Nephron progenitor cell (in vitro differentiated cells): ENCODE results near the gene MCTP1.

Experiments used
- DNase-seq: peaks from one replicate; pipeline ENCODE4 v3.0.0; 2021
- H3K27ac Mint-ChIP-seq: 2 replicates; pipeline ENCODE4 v1.8.0; 2021; ENCODE audit warnings: mild to moderate bottlenecking, moderate library complexity, mixed read lengths
- H3K27me3 Mint-ChIP-seq: 2 replicates; pipeline ENCODE4 v1.8.0; 2021; ENCODE audit warnings: mild to moderate bottlenecking, low read depth, mixed read lengths; ENCODE audit not compliant: poor library complexity
- H3K36me3 Mint-ChIP-seq: 2 replicates; pipeline ENCODE4 v1.8.0; 2021; ENCODE audit warnings: low read depth, mixed read lengths
- H3K4me1 Mint-ChIP-seq: 2 replicates; pipeline ENCODE4 v1.8.0; 2021; ENCODE audit warnings: mixed read lengths
- H3K4me3 Mint-ChIP-seq: 2 replicates; pipeline ENCODE4 v1.8.0; 2021; ENCODE audit warnings: mild to moderate bottlenecking, moderate library complexity, mixed read lengths
- H3K9me3 Mint-ChIP-seq: 2 replicates; pipeline ENCODE4 v1.8.0; 2021; ENCODE audit warnings: mild to moderate bottlenecking, moderate library complexity, mixed read lengths
- CTCF ChIP-seq: fragments of 200-600 bp; sonication (generic); IDR thresholded peaks from 2 replicates; pipeline ENCODE4 v1.5.0; 2021; ENCODE audit warnings: antibody characterized with exemption

The MCTP1 gene

GRCh38 chr5:94872526-94872925 lies 412.4 kb downstream of the MCTP1 start:
- Mint-ChIP-seq H3K36me3 (no peaks in the 10 kb centered on the region), H3K27me3 (no peaks in the 10 kb centered on the region), H3K9me3 (no peaks in the 10 kb centered on the region), H3K4me3 (no peak overlapping the region), H3K27ac (no peak overlapping the region), H3K4me1 (peaks cover 16% of the 10 kb centered on the region)
- no peak for DNase-seq
- no peak for TF ChIP-seq CTCF

- no peaks in the 10 kb centered on the region for H3K27me3 Mint-ChIP-seq
- H3K4me1 Mint-ChIP-seq: peaks cover 16% of the 10 kb centered on the region
- no peaks in the 10 kb centered on the region for H3K9me3 Mint-ChIP-seq
- no peak for TF ChIP-seq CTCF
- H3K27ac Mint-ChIP-seq: no peak overlapping the region
- peak; percentile 27 for DNase-seq
- no peaks in the 10 kb centered on the region for H3K36me3 Mint-ChIP-seq
- no peak overlapping the region for H3K4me3 Mint-ChIP-seq
Observed at GRCh38 chr5:94870511-94871183, 414.2 kb downstream of the MCTP1 start.

GRCh38 chr5:94869921-94870320 lies 415.0 kb downstream of the MCTP1 start:
- H3K9me3 Mint-ChIP-seq: no peaks in the 10 kb centered on the region
- H3K36me3 Mint-ChIP-seq: no peaks in the 10 kb centered on the region
- H3K27ac Mint-ChIP-seq: no peak overlapping the region
- H3K4me1 Mint-ChIP-seq: peaks cover 16% of the 10 kb centered on the region
- H3K4me3 Mint-ChIP-seq: no peak overlapping the region
- TF ChIP-seq CTCF: no peak
- no peaks in the 10 kb centered on the region for H3K27me3 Mint-ChIP-seq
- DNase-seq: no peak

GRCh38 chr5:94863951-94864350 lies 420.9 kb downstream of the MCTP1 start:
- H3K4me3 Mint-ChIP-seq: no peak overlapping the region
- peaks cover 3% of the 10 kb centered on the region for H3K27me3 Mint-ChIP-seq
- H3K4me1 Mint-ChIP-seq: no peaks in the 10 kb centered on the region
- TF ChIP-seq CTCF: no peak
- no peaks in the 10 kb centered on the region for H3K9me3 Mint-ChIP-seq
- H3K36me3 Mint-ChIP-seq: no peaks in the 10 kb centered on the region
- no peak overlapping the region for H3K27ac Mint-ChIP-seq
- DNase-seq: no peak

- H3K27ac Mint-ChIP-seq: no peak overlapping the region
- no peaks in the 10 kb centered on the region for H3K9me3 Mint-ChIP-seq
- TF ChIP-seq CTCF: no peak
- H3K4me1 Mint-ChIP-seq: no peaks in the 10 kb centered on the region
- no peaks in the 10 kb centered on the region for H3K36me3 Mint-ChIP-seq
- H3K4me3 Mint-ChIP-seq: no peak overlapping the region
- no peak for DNase-seq
- H3K27me3 Mint-ChIP-seq: peaks cover 13% of the 10 kb centered on the region
Observed at GRCh38 chr5:94857111-94857510, 427.8 kb downstream of the MCTP1 start.

GRCh38 chr5:94856257-94856800 lies 428.6 kb downstream of the MCTP1 start:
- Mint-ChIP-seq H3K27me3 (peaks cover 13% of the 10 kb centered on the region), H3K27ac (no peak overlapping the region), H3K36me3 (no peaks in the 10 kb centered on the region), H3K4me3 (no peak overlapping the region), H3K9me3 (no peaks in the 10 kb centered on the region), H3K4me1 (no peaks in the 10 kb centered on the region)
- DNase-seq: no peak
- no peak for TF ChIP-seq CTCF
